HepG2 (cell line): ENCODE results near the gene TASP1. TPM values are rescaled to one million over a fixed set of nuclear protein-coding genes. Genes with fewer than 3 reads are reported as not detected.

Experiments
- GMEB1 ChIP-seq: sonication (generic); formaldehyde crosslinking; IDR thresholded peaks from 2 replicates; pipeline ENCODE4 v1.5.1; 2020; ENCODE audit warnings: missing genetic modification reagents, mild to moderate bottlenecking, borderline replicate concordance
- HBP1 ChIP-seq: IDR thresholded peaks from 2 replicates; pipeline ENCODE4 v1.6.1; 2016; ENCODE audit warnings: low read depth, control low read depth
- HNF1B ChIP-seq: sonication (generic); formaldehyde crosslinking; IDR thresholded peaks from 2 replicates; pipeline ENCODE4 v1.5.1; 2020; ENCODE audit warnings: mild to moderate bottlenecking, moderate library complexity, missing genetic modification reagents
- KLF6 ChIP-seq: IDR thresholded peaks from 2 replicates; pipeline ENCODE4 v1.8.0; 2016; ENCODE audit warnings: missing biosample characterization, missing genetic modification reagents
- MIXL1 ChIP-seq: IDR thresholded peaks from 2 replicates; pipeline ENCODE4 v1.6.1; 2016
- NFATC3 ChIP-seq: sonication (generic); formaldehyde crosslinking; IDR thresholded peaks from 2 replicates; pipeline ENCODE4 v1.5.1; 2020; ENCODE audit warnings: mild to moderate bottlenecking, missing genetic modification reagents
- PAX8 ChIP-seq: sonication (generic); formaldehyde crosslinking; IDR thresholded peaks from 2 replicates; pipeline ENCODE4 v1.8.0; 2022; ENCODE audit warnings: mild to moderate bottlenecking, missing genetic modification reagents, borderline replicate concordance
- RFX3 ChIP-seq: IDR thresholded peaks from 2 replicates; pipeline ENCODE4 v1.6.1; 2016; ENCODE audit warnings: missing biosample characterization, missing genetic modification reagents
- SNAPC4 ChIP-seq: sonication (generic); formaldehyde crosslinking; IDR thresholded peaks from 2 replicates; pipeline ENCODE4 v1.4.0; 2020; ENCODE audit warnings: mild to moderate bottlenecking, missing genetic modification reagents
- TBX2 ChIP-seq: sonication (generic); formaldehyde crosslinking; IDR thresholded peaks from 2 replicates; pipeline ENCODE4 v1.5.0; 2020; ENCODE audit warnings: missing genetic modification reagents, mild to moderate bottlenecking, borderline replicate concordance
- ZNF205 ChIP-seq: IDR thresholded peaks from 2 replicates; pipeline ENCODE4 v1.6.1; 2018; ENCODE audit warnings: missing biosample characterization, missing genetic modification reagents
- ZNF317 ChIP-seq: sonication (generic); formaldehyde crosslinking; IDR thresholded peaks from 2 replicates; pipeline ENCODE4 v1.5.0; 2020; ENCODE audit warnings: mild to moderate bottlenecking, missing genetic modification reagents
- ZNF343 ChIP-seq: sonication (generic); formaldehyde crosslinking; IDR thresholded peaks from 2 replicates; pipeline ENCODE4 v1.4.0; 2020; ENCODE audit warnings: mild to moderate bottlenecking, missing genetic modification reagents
- ZNF460 ChIP-seq: sonication (generic); formaldehyde crosslinking; IDR thresholded peaks from 2 replicates; pipeline ENCODE4 v1.5.1; 2020; ENCODE audit warnings: missing genetic modification reagents, mild to moderate bottlenecking, borderline replicate concordance
- ZNF503 ChIP-seq: sonication (generic); formaldehyde crosslinking; IDR thresholded peaks from 2 replicates; pipeline ENCODE4 v1.4.0; 2020; ENCODE audit warnings: missing genetic modification reagents
- ZNF580 ChIP-seq: IDR thresholded peaks from 2 replicates; pipeline ENCODE4 v1.6.1; 2016; ENCODE audit warnings: low read depth, borderline replicate concordance
- ZNF788 ChIP-seq: sonication (generic); formaldehyde crosslinking; IDR thresholded peaks from 2 replicates; pipeline ENCODE4 v1.5.0; 2020; ENCODE audit warnings: mild to moderate bottlenecking, missing genetic modification reagents, borderline replicate concordance
- polyA plus RNA-seq, 8 experiments: library from polyadenylated mRNA; depleted of rRNA in 3 of 8; stranded (reverse) in 7 of 8; unstranded in 1 of 8; fragments of >200 nt; fragmentation: Illumina TruSeq in 4 of 8; extraction: Trizol in 4 of 8; gene quantifications; 2 replicates each; pipeline versions ENCODE4 v1.2.1 to v1.2.3, GENCODE V29; 2011 to 2016; ENCODE audit warnings: low read depth in 4 of 8, missing spikeins in 1 of 8, mixed read lengths in 1 of 8; ENCODE audit not compliant: insufficient read depth in 1 of 8
- total RNA-seq, 5 experiments: library from RNA; depleted of rRNA; stranded (reverse); fragments of >200 nt; fragmentation: Illumina TruSeq; extraction: Trizol; gene quantifications; 2 replicates each; pipeline ENCODE4 v1.2.3, GENCODE V29; 2016; ENCODE audit warnings: low read depth in 1 of 5

TASP1 gene
- total and polyA plus RNA-seq, 2 of the 13 experiments (the other 11 are each of a cell fraction or from before 2014, with no cell fraction given): 10.0 to 25.2 TPM

GRCh38 chr20:13424174-13424833 lies 214.4 kb downstream of the TASP1 start (continued):
- no peak for TF ChIP-seq SNAPC4
- TF ChIP-seq HBP1: no peak
- peak; percentile 78 for TF ChIP-seq MIXL1 (CRISPR knock-in tag)
- no peak for TF ChIP-seq KLF6 (CRISPR knock-in tag)
- peak; percentile 73; the same call in 1 of the 2 replicates for TF ChIP-seq ZNF205
- TF ChIP-seq HNF1B (CRISPR knock-in tag): no peak; the same call in 1 of the 2 replicates
- TF ChIP-seq ZNF503 (CRISPR knock-in tag): no peak
- 0 out of 2 replicates have a peak, but pooled peaks have one; percentile 36 for TF ChIP-seq PAX8 (CRISPR knock-in tag)
- TF ChIP-seq ZNF343: no peak
- no peak for TF ChIP-seq ZNF460
- TF ChIP-seq GMEB1 (CRISPR knock-in tag): peak; percentile 24; the same call in 1 of the 2 replicates
- TF ChIP-seq ZNF580 (CRISPR knock-in tag): peak; percentile 50; the same call in 1 of the 2 replicates
- TF ChIP-seq ZNF788 (CRISPR knock-in tag): no peak
- no peak for TF ChIP-seq NFATC3 (CRISPR knock-in tag)
- TF ChIP-seq ZNF317 (CRISPR knock-in tag): peak; percentile 77
- TF ChIP-seq RFX3 (CRISPR knock-in tag): no peak
- TF ChIP-seq TBX2 (CRISPR knock-in tag): peak; percentile 91
